H1 (cell line): ENCODE measurements around the gene CROCC. TPM values are rescaled to one million over a fixed set of nuclear protein-coding genes. Genes with fewer than 3 reads are reported as not detected.

Experiments
- CTCF ChIA-PET: fragments of 300-600 bp; sonication (Branson Sonifier 250); formaldehyde crosslinking; loops from one replicate; lab custom pipeline; 2021; ENCODE audit not compliant: partially characterized antibody; lab: Charles Lee
- POLR2A ChIA-PET: fragments of 300-600 bp; sonication (Branson Sonifier 250); formaldehyde crosslinking; loops from one replicate; lab custom pipeline; 2021; ENCODE audit warnings: inconsistent platforms; ENCODE audit not compliant: partially characterized antibody; lab: Charles Lee
- DNase-seq, 2 experiments: peaks; one replicate each; pipeline versions ENCODE4 v3.0.0 to v3.0.0-alpha.2; 2010 to 2022; ENCODE audit warnings: low spot score in 2 of 2, low read depth in 1 of 2, mixed read lengths in 1 of 2
- FAIRE-seq: peaks from 2 replicates; lab custom pipeline; 2011; peaks lifted over from hg19 to GRCh38; lab: Jason Lieb, UNC
- H2AFZ ChIP-seq: 2 replicates; pipeline ENCODE4 v1.8.1; 2012; ENCODE audit warnings: low read length, inconsistent platforms
- H2AK5ac ChIP-seq: 2 replicates; pipeline ENCODE4 v1.6.1; 2013; ENCODE audit warnings: low read depth, low read length
- H2BK120ac ChIP-seq: replicated peaks from 2 replicates; pipeline ENCODE3; 2013; ENCODE audit warnings: low read depth, low read length, inconsistent platforms
- H2BK12ac ChIP-seq: 2 replicates; pipeline ENCODE4 v1.6.1; 2013; ENCODE audit warnings: low read depth, low read length
- H2BK15ac ChIP-seq: 2 replicates; pipeline ENCODE4 v1.6.1; 2013; ENCODE audit warnings: low read length
- H2BK20ac ChIP-seq: 2 replicates; pipeline ENCODE4 v1.6.1; 2013; ENCODE audit warnings: low read length
- H2BK5ac ChIP-seq: 2 replicates; pipeline ENCODE4 v1.6.1; 2013; ENCODE audit warnings: low read depth, low read length
- H3K14ac ChIP-seq: 2 replicates; pipeline ENCODE4 v1.6.1; 2013; ENCODE audit warnings: inconsistent platforms; ENCODE audit not compliant: insufficient read length
- H3K18ac ChIP-seq: 2 replicates; pipeline ENCODE4 v1.6.1; 2013; ENCODE audit warnings: low read length; ENCODE audit errors: extremely low read depth
- H3K23ac ChIP-seq: 2 replicates; pipeline ENCODE4 v1.6.1; 2013; ENCODE audit warnings: inconsistent platforms; ENCODE audit not compliant: insufficient read length
- H3K23me2 ChIP-seq: 2 replicates; pipeline ENCODE4 v1.6.1; 2013; ENCODE audit warnings: low read depth, low read length
- H3K27ac ChIP-seq: 2 replicates; pipeline ENCODE4 v1.6.1; 2011; ENCODE audit warnings: low read depth, low read length, inconsistent platforms
- H3K27me3 ChIP-seq, 4 experiments: replicated peaks in 1 of 4; 1 replicate in 1 of 4; 2 replicates in 3 of 4; pipeline versions ENCODE4 v1.6.1 to v1.8.1; 2011 to 2013; ENCODE audit warnings: low read length in 3 of 4, mild to moderate bottlenecking in 3 of 4, inconsistent platforms in 2 of 4, mixed read lengths in 2 of 4, moderate library complexity in 1 of 4; ENCODE audit not compliant: control insufficient read depth in 3 of 4, insufficient read depth in 3 of 4; ENCODE audit errors: extremely low read depth in 1 of 4
- H3K36me3 ChIP-seq, 4 experiments: 2 replicates each; pipeline versions ENCODE4 v1.6.1 to v1.8.1; 2011 to 2013; ENCODE audit warnings: mild to moderate bottlenecking in 4 of 4, low read length in 3 of 4, moderate library complexity in 2 of 4, control low read depth in 1 of 4, inconsistent platforms in 1 of 4; ENCODE audit not compliant: insufficient read depth in 4 of 4, control insufficient read depth in 2 of 4
- H3K4ac ChIP-seq: replicated peaks from 2 replicates; pipeline ENCODE3; 2013; ENCODE audit warnings: low read length, low read depth, mixed read lengths, inconsistent platforms; ENCODE audit not compliant: insufficient read length
- H3K4me1 ChIP-seq, 4 experiments: replicated peaks in 1 of 4; 1 replicate in 1 of 4; 2 replicates in 3 of 4; pipeline versions ENCODE4 v1.6.1 to v1.8.1; 2011 to 2013; ENCODE audit warnings: low read length in 3 of 4, inconsistent platforms in 2 of 4, mixed read lengths in 1 of 4; ENCODE audit not compliant: insufficient read depth in 4 of 4, control insufficient read depth in 3 of 4
- H3K4me2 ChIP-seq, 2 experiments: 2 replicates each; pipeline versions ENCODE4 v1.6.1 to v1.8.1; 2011 to 2013; ENCODE audit warnings: low read depth in 2 of 2, low read length in 2 of 2, control low read depth in 1 of 2, inconsistent platforms in 1 of 2, mild to moderate bottlenecking in 1 of 2; ENCODE audit not compliant: insufficient read depth in 1 of 2
- H3K4me3 ChIP-seq, 4 experiments: fragments of 200-600, 300-600 bp in 1 of 4; sonication (generic), shearing (Covaris generic), sonication (Bioruptor Twin) in 1 of 4; 2 replicates each; pipeline versions ENCODE4 v1.5.1 to v1.8.1; 2011 to 2016; ENCODE audit warnings: low read length in 4 of 4, low read depth in 3 of 4, control low read depth in 2 of 4, inconsistent platforms in 2 of 4, mild to moderate bottlenecking in 2 of 4, mixed read lengths in 1 of 4, moderate library complexity in 1 of 4; ENCODE audit not compliant: insufficient read depth in 2 of 4; ENCODE audit errors: extremely low read depth in 1 of 4
- H3K56ac ChIP-seq: replicated peaks from 2 replicates; pipeline ENCODE3; 2013; ENCODE audit warnings: low read depth, mild to moderate bottlenecking, mixed read lengths, low read length, inconsistent platforms; ENCODE audit not compliant: insufficient read length
- H3K79me1 ChIP-seq: 2 replicates; pipeline ENCODE4 v1.6.1; 2013; ENCODE audit warnings: low read depth, low read length, control low read depth
- H3K79me2 ChIP-seq, 2 experiments: 2 replicates each; pipeline versions ENCODE4 v1.6.1 to v1.8.1; 2012 to 2013; ENCODE audit warnings: low read length in 2 of 2, mild to moderate bottlenecking in 2 of 2, inconsistent platforms in 1 of 2; ENCODE audit not compliant: insufficient read depth in 2 of 2, control insufficient read depth in 1 of 2
- H3K9ac ChIP-seq, 4 experiments: replicated peaks in 1 of 4; 1 replicate in 1 of 4; 2 replicates in 3 of 4; pipeline versions ENCODE4 v1.6.1 to v1.8.1; 2011 to 2013; ENCODE audit warnings: low read depth in 3 of 4, low read length in 3 of 4, control low read depth in 2 of 4, mild to moderate bottlenecking in 2 of 4, moderate library complexity in 2 of 4, inconsistent platforms in 1 of 4; ENCODE audit errors: extremely low read depth in 1 of 4
- H3K9me3 ChIP-seq, 2 experiments: 2 replicates each; pipeline versions ENCODE4 v1.6.1 to v1.8.1; 2012 to 2013; ENCODE audit warnings: mild to moderate bottlenecking in 2 of 2, moderate library complexity in 2 of 2, control low read depth in 1 of 2, inconsistent platforms in 1 of 2, low read depth in 1 of 2, low read length in 1 of 2, mixed read lengths in 1 of 2; ENCODE audit not compliant: insufficient read depth in 2 of 2
- H4K20me1 ChIP-seq, 2 experiments: replicated peaks in 1 of 2; 2 replicates each; pipeline versions ENCODE3 to v1.8.1; 2011 to 2013; ENCODE audit warnings: inconsistent platforms in 2 of 2, low read length in 2 of 2, mild to moderate bottlenecking in 1 of 2; ENCODE audit not compliant: insufficient read depth in 2 of 2, control insufficient read depth in 1 of 2
- H4K5ac ChIP-seq: 2 replicates; pipeline ENCODE4 v1.6.1; 2013; ENCODE audit warnings: low read length, low read depth, mixed read lengths, inconsistent platforms; ENCODE audit not compliant: insufficient read length
- H4K8ac ChIP-seq: 2 replicates; pipeline ENCODE4 v1.8.0; 2013; ENCODE audit warnings: mild to moderate bottlenecking, moderate library complexity, low read length, inconsistent platforms; ENCODE audit not compliant: insufficient read depth; ENCODE audit errors: extremely low read depth
- H4K91ac ChIP-seq: replicated peaks from 2 replicates; pipeline ENCODE3; 2013; ENCODE audit warnings: low read length, mixed read lengths, inconsistent platforms; ENCODE audit not compliant: insufficient read length
- BCL11A ChIP-seq, 2 experiments: IDR thresholded peaks; one replicate each; pipeline ENCODE4 v1.6.1; 2011; ENCODE audit warnings: low read depth in 2 of 2, low read length in 2 of 2, mild to moderate bottlenecking in 2 of 2
- GABPA ChIP-seq: IDR thresholded peaks from 2 replicates; pipeline ENCODE4 v1.6.1; 2011; ENCODE audit warnings: mild to moderate bottlenecking, low read length, moderate library complexity, borderline replicate concordance; ENCODE audit not compliant: insufficient read depth
- HDAC2 ChIP-seq, 2 experiments: fragments of 300-600 bp in 1 of 2; sonication (generic) in 1 of 2; IDR thresholded peaks; 2 replicates each; pipeline ENCODE4 v1.6.1; 2011 to 2012; ENCODE audit warnings: low read depth in 2 of 2, low read length in 2 of 2, mild to moderate bottlenecking in 2 of 2, moderate library complexity in 2 of 2, borderline replicate concordance in 1 of 2, inconsistent platforms in 1 of 2
- HDAC6 ChIP-seq: IDR thresholded peaks from one replicate; pipeline ENCODE4 v1.7.1; 2012; ENCODE audit warnings: low read depth, mild to moderate bottlenecking, inconsistent platforms, low read length, moderate library complexity
- KDM4A ChIP-seq: IDR thresholded peaks from one replicate; pipeline ENCODE4 v1.7.1; 2012; ENCODE audit warnings: low read depth, mild to moderate bottlenecking, moderate library complexity, low read length, inconsistent platforms; ENCODE audit not compliant: severe bottlenecking
- PHF8 ChIP-seq: fragments of 200-600 bp; sonication (generic); conservative IDR thresholded peaks from 2 replicates; pipeline ENCODE4 v1.7.1; 2012; ENCODE audit warnings: low read depth, mild to moderate bottlenecking, inconsistent platforms, low read length, moderate library complexity
- SIX5 ChIP-seq: IDR thresholded peaks from 2 replicates; pipeline ENCODE4 v1.6.1; 2011; ENCODE audit warnings: mild to moderate bottlenecking, low read depth, low read length
- TBP ChIP-seq: IDR thresholded peaks from 2 replicates; pipeline ENCODE4 v1.6.1; 2011; ENCODE audit warnings: low read depth, low read length, improper control_type of control experiment
- TEAD4 ChIP-seq: IDR thresholded peaks from 2 replicates; pipeline ENCODE4 v1.6.1; 2012; ENCODE audit warnings: low read depth, low read length, inconsistent platforms, mixed read lengths
- WGBS, 2 experiments: shearing (Covaris generic) in 1 of 2; methylation state at CpG; one replicate each; pipeline versions ENCODE4 v1.1.6 to v1.1.7; 2013 to 2015; ENCODE audit warnings: low lambda C conversion rate in 2 of 2, mixed read lengths in 2 of 2, inconsistent platforms in 1 of 2, low coverage in 1 of 2, missing lambda C conversion rate in 1 of 2; ENCODE audit not compliant: insufficient replicate concordance in 2 of 2, insufficient coverage in 1 of 2, insufficient read length in 1 of 2; ENCODE audit errors: extremely low coverage in 1 of 2, missing lambda C conversion rate in 1 of 2; 5-methylcytosine and 5-hydroxymethylcytosine counted together
- polyA plus RNA-seq, 7 experiments: library from polyadenylated mRNA; depleted of rRNA in 3 of 7; stranded (reverse) in 5 of 7; unstranded in 2 of 7; fragments of >200 nt in 5 of 7; fragments of 200-250 nt in 2 of 7; gene quantifications; 1 replicate in 5 of 7; 2 replicates in 1 of 7; 4 replicates in 1 of 7; pipeline versions ENCODE4 v1.2.1 to v1.2.3, GENCODE V29; 2011 to 2013; ENCODE audit warnings: missing spikeins in 2 of 7, mixed read lengths in 2 of 7
- total RNA-seq: library from RNA; stranded (reverse); fragmentation: NEBNext Ultra II Directional; extraction: Animal tissue kit (Norgen Biotek cat#: 25700); gene quantifications from 2 replicates; pipeline ENCODE4 v1.2.1, GENCODE V29; 2021
- TF ChIP-seq, protein P1 (sequence below): IDR thresholded peaks from 2 replicates; pipeline ENCODE4 v1.6.1; 2012; ENCODE audit warnings: inconsistent platforms
- TF ChIP-seq, protein P2 (sequence below): IDR thresholded peaks from 2 replicates; pipeline ENCODE4 v1.6.1; 2012; ENCODE audit warnings: inconsistent platforms

The CROCC gene
- total and polyA plus RNA-seq, 2 of the 8 experiments (the other 6 are each of a cell fraction or from before 2014, with no cell fraction given), result 12.1 to 39.5 TPM

DNA sequence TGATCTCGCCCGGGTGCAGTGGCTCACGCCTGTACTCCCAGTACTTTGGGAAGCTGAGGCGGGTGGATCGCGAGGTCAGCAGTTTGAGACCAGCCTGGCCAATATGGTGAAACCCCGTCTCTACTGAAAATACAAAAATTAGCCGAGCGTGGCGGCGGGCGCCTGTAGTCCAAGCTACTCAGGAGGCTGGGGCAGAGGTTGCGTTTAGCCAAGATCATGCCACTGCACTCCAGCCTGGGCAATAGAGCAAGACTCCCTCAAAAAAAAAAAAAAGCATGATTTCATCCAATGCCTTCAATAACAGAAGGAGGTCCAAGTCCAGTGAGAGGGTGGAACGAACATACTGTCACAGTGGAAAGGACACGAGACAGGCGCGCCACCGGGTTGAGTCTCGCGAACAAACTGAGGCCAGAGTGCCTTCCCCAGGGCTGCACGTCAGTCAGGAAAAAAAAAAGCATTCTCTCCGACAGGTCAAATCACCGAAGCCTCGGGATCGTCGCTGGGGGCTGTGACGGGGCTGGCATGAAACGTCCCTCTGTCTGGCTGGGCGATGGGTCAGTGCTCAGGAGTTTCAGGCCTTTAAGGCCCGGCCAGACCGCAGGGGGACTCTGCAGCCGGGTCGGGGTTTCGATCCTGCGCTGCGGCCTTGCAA lies 8.4 kb upstream of the CROCC start:
- Histone ChIP-seq H4K8ac (no peak overlapping the region), H2BK15ac (peak overlapping the region; percentile 2; the same call in 1 of the 2 replicates), H3K27me3 (no peaks in the 10 kb centered on the region), H3K4me3 (peak overlapping the region; percentile 42 to 60 (median 54)), H3K4me1 (peaks cover 0 to 9% (median 5%) of the 10 kb centered on the region in 4 experiments; a peak in 3 of 7 replicates), H2BK120ac (no peak overlapping the region), H3K79me2 (no peaks in the 10 kb centered on the region), H4K5ac (peak overlapping the region; percentile 29), H3K9ac (peak overlapping the region in 2 of 4 experiments; percentile 32 to 42; a peak in 3 of 7 replicates), H3K14ac (no peak overlapping the region), H2BK20ac (no peak overlapping the region), H2AK5ac (no peak overlapping the region), H3K18ac (no peak overlapping the region; the same call in none of the 2 replicates), H3K23me2 (peaks cover 4% of the 10 kb centered on the region; the same call in 1 of the 2 replicates), H3K9me3 (no peaks in the 10 kb centered on the region), H3K56ac (no peak overlapping the region), H4K91ac (peak overlapping the region; percentile 55), H3K23ac (no peak overlapping the region), H3K79me1 (no peaks in the 10 kb centered on the region), H2BK5ac (no peak overlapping the region; the same call in 1 of the 2 replicates), H3K4me2 (peak overlapping the region; percentile 60 to 80), H4K20me1 (no peaks in the 10 kb centered on the region), H2BK12ac (no peak overlapping the region), H3K4ac (peak overlapping the region; percentile 21), H3K27ac (no peak overlapping the region), H3K36me3 (no peaks in the 10 kb centered on the region), H2AFZ (0 out of 2 replicates have a peak overlapping the region, but pooled peaks have one; percentile 61)
- WGBS, 2 experiments, result 54% methylated on average over 36 of the region's 36 CpGs; no CpG with 5 or more reads in 1 of the 2 experiments
- DNase-seq (no peak), FAIRE-seq (no peak)
- CTCF ChIA-PET, result interaction anchor here (0.6 kb wide), 1 partner anchor 212 kb away, joined by 4 read pairs; no protein-coding TSS in a partner anchor
- POLR2A ChIA-PET, result no interaction called here
- TF ChIP-seq TBP (no peak), HDAC2 (IDR thresholded peaks at IDR 0.05; ENCODE audit: borderline replicate concordance in 1 of 2, low read depth in 2 of 2, low read length in 2 of 2) (no peak), SIX5 (no peak), HDAC6 (no peak), BCL11A (IDR thresholded peaks at IDR 0.05; ENCODE audit: low read depth in 2 of 2, low read length in 2 of 2) (no peak), PHF8 (no peak), TEAD4 (no peak), KDM4A (no peak), GABPA (no peak)
- TF ChIP-seq, protein P1, sequence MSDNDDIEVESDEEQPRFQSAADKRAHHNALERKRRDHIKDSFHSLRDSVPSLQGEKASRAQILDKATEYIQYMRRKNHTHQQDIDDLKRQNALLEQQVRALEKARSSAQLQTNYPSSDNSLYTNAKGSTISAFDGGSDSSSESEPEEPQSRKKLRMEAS, result no peak
- TF ChIP-seq, protein P2, sequence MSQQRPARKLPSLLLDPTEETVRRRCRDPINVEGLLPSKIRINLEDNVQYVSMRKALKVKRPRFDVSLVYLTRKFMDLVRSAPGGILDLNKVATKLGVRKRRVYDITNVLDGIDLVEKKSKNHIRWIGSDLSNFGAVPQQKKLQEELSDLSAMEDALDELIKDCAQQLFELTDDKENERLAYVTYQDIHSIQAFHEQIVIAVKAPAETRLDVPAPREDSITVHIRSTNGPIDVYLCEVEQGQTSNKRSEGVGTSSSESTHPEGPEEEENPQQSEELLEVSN, result no peak
